CD8-positive, alpha-beta memory T cell (primary cell): Measurements from ENCODE around the gene RAET1G. TPM values are rescaled to one million over a fixed set of nuclear protein-coding genes. Genes with fewer than 3 reads are reported as not detected.
"Not testable (repeated sequence)": the region's sequence is repeated elsewhere in the genome, so short reads cannot be mapped to it uniquely, and the experiment has no call there.

Experiments
- CTCF ChIA-PET: fragments of 350-600 bp; sonication (Branson Sonifier 250); formaldehyde crosslinking; loops from one replicate; lab custom pipeline; 2021; ENCODE audit warnings: antibody characterized with exemption; lab: Charles Lee
- POLR2A ChIA-PET: fragments of 350-600 bp; sonication (Branson Sonifier 250); formaldehyde crosslinking; loops from one replicate; lab custom pipeline; 2021; ENCODE audit warnings: antibody characterized with exemption; lab: Charles Lee
- DNase-seq, 5 donors: peaks; one replicate each; pipeline versions ENCODE4 v3.0.0 to v3.0.0-alpha.2; 2020 to 2022; ENCODE audit warnings: mixed read lengths in 1 of 5
- H3K27ac ChIP-seq: one replicate; pipeline ENCODE4 v1.7.0; 2013; ENCODE audit warnings: low read depth, mild to moderate bottlenecking, low read length, moderate library complexity
- H3K27me3 ChIP-seq: 2 replicates; pipeline ENCODE4 v1.7.0; 2013; ENCODE audit warnings: low read length, mild to moderate bottlenecking; ENCODE audit not compliant: insufficient read depth, poor library complexity, severe bottlenecking
- H3K36me3 ChIP-seq: 2 replicates; pipeline ENCODE4 v1.7.0; 2013; ENCODE audit warnings: mild to moderate bottlenecking, low read length, moderate library complexity; ENCODE audit not compliant: insufficient read depth
- H3K4me1 ChIP-seq: 2 replicates; pipeline ENCODE4 v1.7.0; 2013; ENCODE audit warnings: mild to moderate bottlenecking, low read length, moderate library complexity; ENCODE audit not compliant: insufficient read depth
- H3K4me3 ChIP-seq: 2 replicates; pipeline ENCODE4 v1.7.0; 2013; ENCODE audit warnings: mild to moderate bottlenecking, low read length
- H3K9me3 ChIP-seq: 2 replicates; pipeline ENCODE4 v1.7.0; 2013; ENCODE audit warnings: mild to moderate bottlenecking, low read length
- H3K27ac Mint-ChIP-seq, 8 donors: one replicate each; pipeline ENCODE4 v1.8.0; 2020 to 2021; ENCODE audit warnings: mixed read lengths in 8 of 8, mild to moderate bottlenecking in 6 of 8, inconsistent platforms in 3 of 8, moderate library complexity in 3 of 8
- H3K27me3 Mint-ChIP-seq, 2 donors: one replicate each; pipeline ENCODE4 v1.8.0; 2020 to 2021; ENCODE audit warnings: mixed read lengths in 2 of 2, mild to moderate bottlenecking in 1 of 2, moderate library complexity in 1 of 2
- H3K36me3 Mint-ChIP-seq, 3 donors: one replicate each; pipeline ENCODE4 v1.8.0; 2020 to 2021; ENCODE audit warnings: mixed read lengths in 3 of 3, inconsistent platforms in 1 of 3, mild to moderate bottlenecking in 1 of 3
- H3K4me1 Mint-ChIP-seq, 3 donors: one replicate each; pipeline ENCODE4 v1.8.0; 2020 to 2021; ENCODE audit warnings: mixed read lengths in 3 of 3, inconsistent platforms in 1 of 3, mild to moderate bottlenecking in 1 of 3
- H3K4me3 Mint-ChIP-seq, 7 donors: one replicate each; pipeline ENCODE4 v1.8.0; 2020 to 2021; ENCODE audit warnings: mixed read lengths in 7 of 7, mild to moderate bottlenecking in 6 of 7, moderate library complexity in 4 of 7, inconsistent platforms in 2 of 7
- H3K9me3 Mint-ChIP-seq, 5 donors: one replicate each; pipeline ENCODE4 v1.8.0; 2020 to 2022; ENCODE audit warnings: mixed read lengths in 5 of 5, mild to moderate bottlenecking in 3 of 5, moderate library complexity in 2 of 5, inconsistent platforms in 1 of 5
- polyA plus RNA-seq: library from polyadenylated mRNA; unstranded; fragments of 300-500 nt; fragmentation: Illumina TruSeq; gene quantifications from one replicate; pipeline ENCODE4 v1.2.3, GENCODE V29; 2021
- total RNA-seq, 2 experiments: library from RNA; stranded (reverse); gene quantifications; one replicate each; pipeline ENCODE4 v1.2.3, GENCODE V29; 2021

Gene RAET1G
- total and polyA plus RNA-seq, 3 experiments from 2014 or later = not detected

DNA sequence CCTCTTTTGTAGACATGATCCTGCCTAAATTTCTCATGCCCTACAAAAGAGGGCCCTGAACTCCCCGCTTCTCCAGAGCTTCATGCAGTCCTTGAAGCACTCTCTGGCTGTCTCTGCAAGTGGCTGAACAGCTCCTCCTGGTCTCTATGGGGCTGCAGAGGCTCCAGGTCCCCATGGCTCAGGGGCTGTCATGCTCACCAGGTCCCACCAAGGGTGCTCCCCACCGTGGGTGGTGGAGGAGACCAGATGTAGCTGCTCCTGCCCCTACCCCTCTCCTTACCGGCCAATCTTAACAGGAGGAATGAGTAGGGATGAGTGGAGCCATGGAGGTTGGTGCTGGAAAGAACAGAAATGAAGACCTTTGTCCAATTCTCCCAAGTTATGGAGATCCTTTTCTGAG, 10.2 kb downstream of the RAET1G start:
- H3K4me3 ChIP-seq, H3K4me3 Mint-ChIP-seq, H3K4me1 Mint-ChIP-seq, H3K9me3 ChIP-seq, DNase-seq, H3K27ac ChIP-seq, POLR2A ChIA-PET, CTCF ChIA-PET, H3K27me3 ChIP-seq, H3K9me3 Mint-ChIP-seq, H3K36me3 ChIP-seq, H3K4me1 ChIP-seq: not testable (repeated sequence)
- H3K27ac Mint-ChIP-seq = peak overlapping the region in 1 of 8 donors; percentile 52
- H3K36me3 Mint-ChIP-seq = peaks cover 0 to 15% (median 0%) of the 10 kb centered on the region in 3 donors
- H3K27me3 Mint-ChIP-seq = peaks cover 17 to 39% of the 10 kb centered on the region in 2 donors

GRCh38 chr6:149910721-149911151, 12.2 kb downstream of the RAET1G start:
- ChIA-PET CTCF (no interaction called here), POLR2A (no interaction called here)
- H3K27me3 Mint-ChIP-seq = peaks cover 18 to 34% of the 10 kb centered on the region in 2 donors
- H3K9me3 ChIP-seq = no peaks in the 10 kb centered on the region
- no peak overlapping the region for H3K27ac Mint-ChIP-seq
- H3K27ac ChIP-seq = no peak overlapping the region
- H3K4me1 ChIP-seq = no peaks in the 10 kb centered on the region
- no peak overlapping the region for H3K4me3 ChIP-seq
- no peak for DNase-seq
- peaks cover 2 to 10% (median 6%) of the 10 kb centered on the region in 5 donors for H3K9me3 Mint-ChIP-seq
- no peak overlapping the region for H3K4me3 Mint-ChIP-seq
- no peaks in the 10 kb centered on the region for H3K36me3 ChIP-seq
- H3K4me1 Mint-ChIP-seq = no peaks in the 10 kb centered on the region
- peaks cover 0 to 15% (median 0%) of the 10 kb centered on the region in 3 donors for H3K36me3 Mint-ChIP-seq
- H3K27me3 ChIP-seq = no peaks in the 10 kb centered on the region

DNA sequence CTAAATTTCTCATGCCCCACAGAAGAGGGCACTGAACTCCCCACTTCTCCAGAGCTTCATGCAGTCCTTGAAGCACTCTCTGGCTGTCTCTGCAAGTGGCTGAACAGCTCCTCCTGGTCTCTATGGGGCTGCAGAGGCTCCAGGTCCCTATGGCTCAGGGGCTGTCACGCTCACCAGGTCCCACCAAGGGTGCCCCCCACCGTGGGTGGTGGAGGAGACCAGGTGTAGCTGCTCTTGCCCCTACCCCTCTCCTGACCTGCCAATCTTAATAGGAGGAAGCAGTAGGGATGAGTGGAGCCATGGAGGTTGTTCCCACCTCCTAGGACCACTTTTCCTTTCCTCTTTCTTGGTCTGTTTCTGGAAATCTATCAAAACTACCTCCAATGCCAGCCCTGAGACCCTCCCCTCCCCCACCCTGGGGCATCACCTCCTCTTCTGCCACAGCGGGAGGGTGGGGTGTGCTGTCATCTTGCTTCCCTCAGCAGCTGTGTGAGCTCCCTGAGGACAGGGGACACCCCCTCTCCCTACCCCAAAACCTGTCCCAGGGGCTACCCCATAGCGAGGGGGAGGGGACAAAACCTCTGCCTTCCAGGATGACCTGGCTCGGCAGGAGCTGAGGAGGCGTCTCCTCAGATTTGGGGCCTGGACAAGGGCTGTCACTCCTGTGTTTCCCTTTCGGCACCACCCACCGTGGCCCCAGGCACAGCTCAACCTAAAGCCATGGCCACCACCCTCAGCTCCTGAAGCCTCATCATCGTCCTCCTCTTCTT, 13.0 kb downstream of the RAET1G start:
- Mint-ChIP-seq H3K9me3 (peaks cover 2 to 10% (median 6%) of the 10 kb centered on the region in 5 donors), H3K4me3 (no peak overlapping the region), H3K4me1 (no peaks in the 10 kb centered on the region), H3K27ac (no peak overlapping the region), H3K27me3 (peaks cover 18 to 37% of the 10 kb centered on the region in 2 donors), H3K36me3 (peaks cover 0 to 15% (median 0%) of the 10 kb centered on the region in 3 donors)
- no peak overlapping the region for H3K27ac ChIP-seq
- no peaks in the 10 kb centered on the region for H3K9me3 ChIP-seq
- no peak for DNase-seq
- CTCF ChIA-PET = no interaction called here
- H3K4me1 ChIP-seq = no peaks in the 10 kb centered on the region
- H3K36me3 ChIP-seq = no peaks in the 10 kb centered on the region
- no peaks in the 10 kb centered on the region for H3K27me3 ChIP-seq
- POLR2A ChIA-PET = no interaction called here
- H3K4me3 ChIP-seq = no peak overlapping the region

DNA sequence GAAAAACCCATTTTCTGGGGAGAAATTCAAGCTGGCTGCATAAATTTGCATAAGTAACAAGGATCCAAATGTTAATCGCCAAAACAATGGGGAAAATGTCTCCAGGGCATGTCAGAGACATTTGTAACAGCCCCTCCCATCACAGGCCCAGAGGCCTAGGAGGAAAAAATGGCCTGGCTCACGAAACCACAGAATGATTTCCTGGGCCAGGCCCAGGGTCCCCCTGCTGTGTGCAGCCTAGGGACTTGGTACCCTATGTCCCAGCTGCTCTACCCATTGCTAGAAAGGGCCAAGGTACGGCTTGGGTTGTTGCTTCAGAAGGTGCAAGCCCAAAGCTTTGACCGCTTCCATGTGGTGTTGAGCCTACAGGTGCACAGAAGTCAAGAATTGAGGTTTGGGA, 14.4 kb downstream of the RAET1G start:
- H3K4me1 ChIP-seq, H3K4me3 ChIP-seq, POLR2A ChIA-PET, H3K27ac ChIP-seq, H3K9me3 ChIP-seq, DNase-seq, H3K27me3 ChIP-seq, H3K36me3 ChIP-seq, H3K4me1 Mint-ChIP-seq, H3K27ac Mint-ChIP-seq, H3K4me3 Mint-ChIP-seq: not testable (repeated sequence)
- Mint-ChIP-seq H3K9me3 (peaks cover 2 to 10% (median 6%) of the 10 kb centered on the region in 5 donors), H3K27me3 (peaks cover 13 to 31% of the 10 kb centered on the region in 2 donors), H3K36me3 (peaks cover 0 to 15% (median 0%) of the 10 kb centered on the region in 3 donors)
- CTCF ChIA-PET = interaction anchor here (0.8 kb wide), 1 partner anchor 17 kb away, joined by 4 read pairs; no protein-coding TSS in a partner anchor

GRCh38 chr6:149907317-149907716, 15.6 kb downstream of the RAET1G start:
- CTCF ChIA-PET = no interaction called here
- DNase-seq = no peak
- Histone ChIP-seq H3K4me3 (no peak overlapping the region), H3K27ac (no peak overlapping the region), H3K36me3 (no peaks in the 10 kb centered on the region), H3K4me1 (no peaks in the 10 kb centered on the region), H3K9me3 (no peaks in the 10 kb centered on the region), H3K27me3 (no peaks in the 10 kb centered on the region)
- Mint-ChIP-seq H3K4me3 (no peak overlapping the region), H3K4me1 (no peaks in the 10 kb centered on the region), H3K27me3 (peaks cover 17 to 25% of the 10 kb centered on the region in 2 donors), H3K9me3 (peaks cover 2 to 10% (median 6%) of the 10 kb centered on the region in 5 donors), H3K27ac (no peak overlapping the region), H3K36me3 (peaks cover 0 to 15% (median 0%) of the 10 kb centered on the region in 3 donors)
- POLR2A ChIA-PET = no interaction called here

- Histone ChIP-seq H3K9me3 (no peaks in the 10 kb centered on the region), H3K27ac (no peak overlapping the region), H3K4me1 (no peaks in the 10 kb centered on the region), H3K4me3 (no peak overlapping the region), H3K27me3 (no peaks in the 10 kb centered on the region), H3K36me3 (no peaks in the 10 kb centered on the region)
- Mint-ChIP-seq H3K27me3 (peaks cover 15 to 26% of the 10 kb centered on the region in 2 donors), H3K27ac (no peak overlapping the region), H3K4me3 (no peak overlapping the region), H3K9me3 (peaks cover 2 to 10% (median 6%) of the 10 kb centered on the region in 5 donors), H3K36me3 (peaks cover 0 to 15% (median 0%) of the 10 kb centered on the region in 3 donors), H3K4me1 (no peaks in the 10 kb centered on the region)
- ChIA-PET CTCF (interaction anchor here (2.2 kb wide), 1 partner anchor 41 kb away, joined by 6 read pairs; no protein-coding TSS in a partner anchor), POLR2A (no interaction called here)
- DNase-seq = no peak
Measured at GRCh38 chr6:149906405-149906804, 16.5 kb downstream of the RAET1G start.

DNA sequence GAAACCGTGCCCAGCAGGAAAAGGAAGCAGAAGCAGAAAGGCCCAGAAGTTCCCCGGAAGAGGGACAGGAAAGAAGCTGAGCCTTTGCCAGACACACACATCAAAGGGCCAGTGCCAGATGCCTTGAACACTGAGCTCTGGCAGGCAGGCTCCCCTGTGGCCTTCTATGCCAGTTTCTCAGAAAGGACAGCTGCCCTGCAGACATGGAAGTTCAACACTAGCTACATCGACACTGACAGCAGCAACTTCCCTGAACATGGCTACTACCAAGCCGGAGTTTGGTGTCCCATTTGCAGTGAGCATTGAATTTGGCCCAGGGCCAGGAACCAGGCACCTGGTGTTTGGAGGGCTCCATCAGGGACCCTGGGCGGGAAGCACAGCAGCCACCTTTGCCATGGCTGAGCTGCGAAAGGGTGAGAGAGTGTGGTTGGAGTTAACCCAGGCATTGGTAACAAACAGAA, 17.0 kb downstream of the RAET1G start:
- Histone ChIP-seq H3K27ac (no peak overlapping the region), H3K27me3 (no peaks in the 10 kb centered on the region), H3K9me3 (no peaks in the 10 kb centered on the region), H3K4me3 (no peak overlapping the region), H3K4me1 (no peaks in the 10 kb centered on the region), H3K36me3 (no peaks in the 10 kb centered on the region)
- Mint-ChIP-seq H3K4me1 (no peaks in the 10 kb centered on the region), H3K27ac (no peak overlapping the region), H3K27me3 (peaks cover 13 to 21% of the 10 kb centered on the region in 2 donors), H3K36me3 (peaks cover 0 to 15% (median 0%) of the 10 kb centered on the region in 3 donors), H3K4me3 (no peak overlapping the region), H3K9me3 (peaks cover 0 to 10% (median 6%) of the 10 kb centered on the region in 5 donors)
- no peak for DNase-seq
- POLR2A ChIA-PET = no interaction called here
- CTCF ChIA-PET = interaction anchor here (0.9 to 2.2 kb wide), 2 partner anchors 40 to 360 kb away, joined by 3 to 6 read pairs; partner anchors contain the start of gene PPIL4

GRCh38 chr6:149905371-149905910, 17.5 kb downstream of the RAET1G start:
- Mint-ChIP-seq H3K36me3 (peaks cover 0 to 15% (median 0%) of the 10 kb centered on the region in 3 donors), H3K27ac (no peak overlapping the region), H3K4me3 (no peak overlapping the region), H3K9me3 (peaks cover 0 to 10% (median 6%) of the 10 kb centered on the region in 5 donors), H3K4me1 (no peaks in the 10 kb centered on the region), H3K27me3 (peaks cover 10 to 16% of the 10 kb centered on the region in 2 donors)
- ChIA-PET POLR2A (interaction anchor here (0.6 kb wide), 1 partner anchor 492 kb away, joined by 9 read pairs; no protein-coding TSS in a partner anchor), CTCF (interaction anchor here (0.9 to 2.2 kb wide), 2 partner anchors 40 to 360 kb away, joined by 3 to 6 read pairs; partner anchors contain the start of gene PPIL4)
- Histone ChIP-seq H3K36me3 (no peaks in the 10 kb centered on the region), H3K27me3 (peaks cover under 1% of the 10 kb centered on the region), H3K9me3 (no peaks in the 10 kb centered on the region), H3K27ac (no peak overlapping the region), H3K4me3 (no peak overlapping the region), H3K4me1 (no peaks in the 10 kb centered on the region)
- no peak for DNase-seq
